ENCODE measurements around the gene CADPS.

The CADPS gene

GRCh38 chr3:62562017-62562416 is 313.2 kb downstream of the CADPS start (continued):
- TF ChIP-seq TOX (CRISPR knock-in tag; IDR thresholded peaks at IDR 0.05; ENCODE audit: borderline replicate concordance) = no peak
- TF ChIP-seq ZFP3 (CRISPR knock-in tag; IDR thresholded peaks at IDR 0.05) = no peak
- no peak for TF ChIP-seq ZNF565 (CRISPR knock-in tag; conservative IDR thresholded peaks at IDR 0.05; ENCODE audit: low read depth)
- no peak for TF ChIP-seq OSR1 (CRISPR knock-in tag; IDR thresholded peaks at IDR 0.05)
- TF ChIP-seq, protein P1, sequence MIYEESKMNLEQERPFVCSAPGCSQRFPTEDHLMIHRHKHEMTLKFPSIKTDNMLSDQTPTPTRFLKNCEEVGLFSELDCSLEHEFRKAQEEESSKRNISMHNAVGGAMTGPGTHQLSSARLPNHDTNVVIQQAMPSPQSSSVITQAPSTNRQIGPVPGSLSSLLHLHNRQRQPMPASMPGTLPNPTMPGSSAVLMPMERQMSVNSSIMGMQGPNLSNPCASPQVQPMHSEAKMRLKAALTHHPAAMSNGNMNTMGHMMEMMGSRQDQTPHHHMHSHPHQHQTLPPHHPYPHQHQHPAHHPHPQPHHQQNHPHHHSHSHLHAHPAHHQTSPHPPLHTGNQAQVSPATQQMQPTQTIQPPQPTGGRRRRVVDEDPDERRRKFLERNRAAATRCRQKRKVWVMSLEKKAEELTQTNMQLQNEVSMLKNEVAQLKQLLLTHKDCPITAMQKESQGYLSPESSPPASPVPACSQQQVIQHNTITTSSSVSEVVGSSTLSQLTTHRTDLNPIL (CRISPR knock-in tag; IDR thresholded peaks at IDR 0.05; ENCODE audit: low read depth) = no peak
- TF ChIP-seq ZC3H10 (CRISPR knock-in tag; IDR thresholded peaks at IDR 0.05) = no peak

DNA sequence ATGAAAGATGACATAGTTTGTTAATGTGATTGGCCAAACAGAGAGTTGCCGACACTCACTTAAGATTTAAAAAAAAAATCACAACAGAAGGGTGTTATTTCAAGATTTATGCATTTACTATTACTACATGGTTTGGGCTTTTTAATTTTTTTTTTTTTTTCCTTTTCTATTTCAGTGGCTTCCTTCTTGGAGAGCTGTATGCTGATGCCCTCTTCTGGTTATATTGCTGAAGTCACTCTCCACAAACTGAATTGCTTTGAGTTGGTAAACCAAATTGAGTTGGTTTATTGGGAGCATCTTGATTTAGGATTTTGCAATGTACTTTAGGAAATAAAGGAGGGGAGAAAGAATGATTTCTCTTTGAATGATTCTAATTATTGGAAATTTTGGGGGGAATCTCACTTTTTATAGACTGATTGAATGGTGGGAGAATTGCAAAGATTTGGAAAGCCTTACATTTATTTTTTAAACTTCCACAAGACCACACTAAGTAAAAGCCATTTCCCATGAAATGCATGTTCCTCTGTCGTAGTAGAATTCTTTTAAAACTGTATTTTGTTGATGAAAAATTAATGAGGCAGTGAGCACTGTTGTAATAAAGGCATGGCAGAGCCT is 315.3 kb downstream of the CADPS start:
- no peak for TF ChIP-seq ZNF70 (CRISPR knock-in tag; IDR thresholded peaks at IDR 0.05)
- TF ChIP-seq, protein P1 (CRISPR knock-in tag; IDR thresholded peaks at IDR 0.05; ENCODE audit: low read depth) = no peak
- TF ChIP-seq SNAI2 (CRISPR knock-in tag; IDR thresholded peaks at IDR 0.05) = no peak
- no peak for TF ChIP-seq RARB (CRISPR knock-in tag; IDR thresholded peaks at IDR 0.05)
- TF ChIP-seq BACH2 (CRISPR knock-in tag; IDR thresholded peaks at IDR 0.05; ENCODE audit: borderline replicate concordance) = no peak
- no peak for TF ChIP-seq ISL1 (CRISPR knock-in tag; IDR thresholded peaks at IDR 0.05)
- TF ChIP-seq ZC3H10 (CRISPR knock-in tag; IDR thresholded peaks at IDR 0.05) = no peak
- TF ChIP-seq ZFP30 (CRISPR knock-in tag; IDR thresholded peaks at IDR 0.05) = no peak
- TF ChIP-seq, protein P2, sequence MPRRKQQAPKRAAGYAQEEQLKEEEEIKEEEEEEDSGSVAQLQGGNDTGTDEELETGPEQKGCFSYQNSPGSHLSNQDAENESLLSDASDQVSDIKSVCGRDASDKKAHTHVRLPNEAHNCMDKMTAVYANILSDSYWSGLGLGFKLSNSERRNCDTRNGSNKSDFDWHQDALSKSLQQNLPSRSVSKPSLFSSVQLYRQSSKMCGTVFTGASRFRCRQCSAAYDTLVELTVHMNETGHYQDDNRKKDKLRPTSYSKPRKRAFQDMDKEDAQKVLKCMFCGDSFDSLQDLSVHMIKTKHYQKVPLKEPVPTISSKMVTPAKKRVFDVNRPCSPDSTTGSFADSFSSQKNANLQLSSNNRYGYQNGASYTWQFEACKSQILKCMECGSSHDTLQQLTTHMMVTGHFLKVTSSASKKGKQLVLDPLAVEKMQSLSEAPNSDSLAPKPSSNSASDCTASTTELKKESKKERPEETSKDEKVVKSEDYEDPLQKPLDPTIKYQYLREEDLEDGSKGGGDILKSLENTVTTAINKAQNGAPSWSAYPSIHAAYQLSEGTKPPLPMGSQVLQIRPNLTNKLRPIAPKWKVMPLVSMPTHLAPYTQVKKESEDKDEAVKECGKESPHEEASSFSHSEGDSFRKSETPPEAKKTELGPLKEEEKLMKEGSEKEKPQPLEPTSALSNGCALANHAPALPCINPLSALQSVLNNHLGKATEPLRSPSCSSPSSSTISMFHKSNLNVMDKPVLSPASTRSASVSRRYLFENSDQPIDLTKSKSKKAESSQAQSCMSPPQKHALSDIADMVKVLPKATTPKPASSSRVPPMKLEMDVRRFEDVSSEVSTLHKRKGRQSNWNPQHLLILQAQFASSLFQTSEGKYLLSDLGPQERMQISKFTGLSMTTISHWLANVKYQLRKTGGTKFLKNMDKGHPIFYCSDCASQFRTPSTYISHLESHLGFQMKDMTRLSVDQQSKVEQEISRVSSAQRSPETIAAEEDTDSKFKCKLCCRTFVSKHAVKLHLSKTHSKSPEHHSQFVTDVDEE (CRISPR knock-in tag; IDR thresholded peaks at IDR 0.05) = no peak
- TF ChIP-seq ARNTL (CRISPR knock-in tag; IDR thresholded peaks at IDR 0.05; ENCODE audit: borderline replicate concordance, low read depth) = no peak
- TF ChIP-seq PPARA (CRISPR knock-in tag; IDR thresholded peaks at IDR 0.05; ENCODE audit: borderline replicate concordance) = no peak
- TF ChIP-seq, protein P3, sequence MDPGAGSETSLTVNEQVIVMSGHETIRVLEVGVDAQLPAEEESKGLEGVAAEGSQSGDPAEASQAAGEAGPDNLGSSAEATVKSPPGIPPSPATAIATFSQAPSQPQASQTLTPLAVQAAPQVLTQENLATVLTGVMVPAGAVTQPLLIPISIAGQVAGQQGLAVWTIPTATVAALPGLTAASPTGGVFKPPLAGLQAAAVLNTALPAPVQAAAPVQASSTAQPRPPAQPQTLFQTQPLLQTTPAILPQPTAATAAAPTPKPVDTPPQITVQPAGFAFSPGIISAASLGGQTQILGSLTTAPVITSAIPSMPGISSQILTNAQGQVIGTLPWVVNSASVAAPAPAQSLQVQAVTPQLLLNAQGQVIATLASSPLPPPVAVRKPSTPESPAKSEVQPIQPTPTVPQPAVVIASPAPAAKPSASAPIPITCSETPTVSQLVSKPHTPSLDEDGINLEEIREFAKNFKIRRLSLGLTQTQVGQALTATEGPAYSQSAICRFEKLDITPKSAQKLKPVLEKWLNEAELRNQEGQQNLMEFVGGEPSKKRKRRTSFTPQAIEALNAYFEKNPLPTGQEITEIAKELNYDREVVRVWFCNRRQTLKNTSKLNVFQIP (CRISPR knock-in tag; IDR thresholded peaks at IDR 0.05; ENCODE audit: borderline replicate concordance, low read depth) = no peak
- TF ChIP-seq, protein P4, sequence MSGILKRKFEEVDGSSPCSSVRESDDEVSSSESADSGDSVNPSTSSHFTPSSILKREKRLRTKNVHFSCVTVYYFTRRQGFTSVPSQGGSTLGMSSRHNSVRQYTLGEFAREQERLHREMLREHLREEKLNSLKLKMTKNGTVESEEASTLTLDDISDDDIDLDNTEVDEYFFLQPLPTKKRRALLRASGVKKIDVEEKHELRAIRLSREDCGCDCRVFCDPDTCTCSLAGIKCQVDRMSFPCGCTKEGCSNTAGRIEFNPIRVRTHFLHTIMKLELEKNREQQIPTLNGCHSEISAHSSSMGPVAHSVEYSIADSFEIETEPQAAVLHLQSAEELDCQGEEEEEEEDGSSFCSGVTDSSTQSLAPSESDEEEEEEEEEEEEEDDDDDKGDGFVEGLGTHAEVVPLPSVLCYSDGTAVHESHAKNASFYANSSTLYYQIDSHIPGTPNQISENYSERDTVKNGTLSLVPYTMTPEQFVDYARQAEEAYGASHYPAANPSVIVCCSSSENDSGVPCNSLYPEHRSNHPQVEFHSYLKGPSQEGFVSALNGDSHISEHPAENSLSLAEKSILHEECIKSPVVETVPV (CRISPR knock-in tag; IDR thresholded peaks at IDR 0.05) = no peak
- no peak for TF ChIP-seq ZNF565 (CRISPR knock-in tag; conservative IDR thresholded peaks at IDR 0.05; ENCODE audit: low read depth)
- no peak for TF ChIP-seq ZNF8 (CRISPR knock-in tag; IDR thresholded peaks at IDR 0.05)
- peak; percentile 67 for ATAC-seq

DNA sequence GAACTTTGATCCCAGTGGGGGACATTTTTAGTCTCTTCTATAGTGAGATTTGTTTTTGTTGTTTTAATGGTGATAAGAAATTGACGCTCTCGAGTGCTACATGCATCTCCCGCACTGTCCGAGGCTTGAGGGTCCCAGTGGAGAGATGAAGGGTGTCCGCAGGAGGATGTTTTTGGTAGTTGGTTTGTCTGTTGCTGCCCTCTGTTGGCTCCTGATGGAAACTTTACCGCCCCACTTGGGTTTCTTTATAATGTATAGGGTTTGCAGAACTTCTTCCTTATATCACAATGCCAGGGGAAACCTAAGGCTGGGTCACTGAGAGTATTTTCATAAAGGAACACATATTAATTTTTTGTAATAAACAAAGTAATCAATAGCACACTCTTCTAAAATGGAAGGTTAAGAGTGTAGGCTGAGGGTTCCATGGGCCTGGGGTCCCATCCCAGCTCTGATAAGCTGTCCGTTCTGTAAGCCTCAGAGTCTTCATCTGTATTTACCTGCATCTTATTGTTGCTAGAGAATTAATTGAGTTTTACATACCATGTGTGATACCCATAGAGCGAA is 316.6 kb downstream of the CADPS start:
- ATAC-seq = peak; percentile 61

More for the DNA sequence above, 316.6 kb downstream of the CADPS start:
- TF ChIP-seq, protein P4 (CRISPR knock-in tag; IDR thresholded peaks at IDR 0.05) = no peak
- TF ChIP-seq ZFP30 (CRISPR knock-in tag; IDR thresholded peaks at IDR 0.05) (no peak), CSDC2 (CRISPR knock-in tag; IDR thresholded peaks at IDR 0.05) (no peak), ZNF565 (CRISPR knock-in tag; conservative IDR thresholded peaks at IDR 0.05; ENCODE audit: low read depth) (no peak), OSR1 (CRISPR knock-in tag; IDR thresholded peaks at IDR 0.05) (no peak), BACH2 (CRISPR knock-in tag; IDR thresholded peaks at IDR 0.05; ENCODE audit: borderline replicate concordance) (no peak), ZC3H10 (CRISPR knock-in tag; IDR thresholded peaks at IDR 0.05) (no peak), TCF4 (CRISPR knock-in tag; IDR thresholded peaks at IDR 0.05; ENCODE audit: borderline replicate concordance) (no peak), ISL1 (CRISPR knock-in tag; IDR thresholded peaks at IDR 0.05) (no peak), ESRRG (CRISPR knock-in tag; IDR thresholded peaks at IDR 0.05) (no peak), ZNF70 (CRISPR knock-in tag; IDR thresholded peaks at IDR 0.05) (no peak), RARB (CRISPR knock-in tag; IDR thresholded peaks at IDR 0.05) (no peak)
- TF ChIP-seq, protein P1 (CRISPR knock-in tag; IDR thresholded peaks at IDR 0.05; ENCODE audit: low read depth) = no peak
- TF ChIP-seq, protein P3 (CRISPR knock-in tag; IDR thresholded peaks at IDR 0.05; ENCODE audit: borderline replicate concordance, low read depth) = no peak
